Liver (tissue), 9 donors: ENCODE measurements around the gene EEIG1. TPM values are rescaled to one million over a fixed set of nuclear protein-coding genes. Genes with fewer than 3 reads are reported as not detected.

Source experiments
- DNase-seq: peaks from one replicate; pipeline ENCODE4 v3.0.0-alpha.2; 2017; ENCODE audit warnings: low spot score
- H3K27ac ChIP-seq, 2 donors: one replicate each; pipeline ENCODE4 v1.7.0; 2013; ENCODE audit warnings: inconsistent platforms in 2 of 2, low read length in 2 of 2, control low read depth in 1 of 2, low read depth in 1 of 2, mild to moderate bottlenecking in 1 of 2
- H3K27me3 ChIP-seq, 4 donors: one replicate each; pipeline versions ENCODE4 v1.6.1 to v1.7.0; 2013; ENCODE audit warnings: low read length in 3 of 4, inconsistent platforms in 1 of 4, mild to moderate bottlenecking in 1 of 4, moderate library complexity in 1 of 4; ENCODE audit not compliant: control insufficient read depth in 4 of 4, insufficient read depth in 4 of 4
- H3K36me3 ChIP-seq, 4 donors: one replicate each; pipeline versions ENCODE4 v1.6.1 to v1.7.0; 2013; ENCODE audit warnings: low read length in 3 of 4, mild to moderate bottlenecking in 3 of 4, low read depth in 1 of 4, moderate library complexity in 1 of 4; ENCODE audit not compliant: control insufficient read depth in 4 of 4, insufficient read depth in 3 of 4
- H3K4me1 ChIP-seq, 4 donors: one replicate each; pipeline versions ENCODE4 v1.6.1 to v1.7.0; 2013; ENCODE audit warnings: low read length in 3 of 4, mild to moderate bottlenecking in 3 of 4, moderate library complexity in 1 of 4; ENCODE audit not compliant: control insufficient read depth in 4 of 4, insufficient read depth in 4 of 4
- H3K4me3 ChIP-seq, 3 donors: one replicate each; pipeline versions ENCODE4 v1.6.1 to v1.7.0; 2013; ENCODE audit warnings: low read length in 3 of 3, control low read depth in 1 of 3, low read depth in 1 of 3, mild to moderate bottlenecking in 1 of 3
- H3K9ac ChIP-seq, 2 donors: one replicate each; pipeline ENCODE4 v1.7.0; 2013; ENCODE audit warnings: low read length in 2 of 2, mild to moderate bottlenecking in 2 of 2, moderate library complexity in 2 of 2, control low read depth in 1 of 2, low read depth in 1 of 2
- H3K9me3 ChIP-seq, 4 donors: one replicate each; pipeline versions ENCODE4 v1.6.1 to v1.7.0; 2013; ENCODE audit warnings: low read length in 3 of 4; ENCODE audit not compliant: control insufficient read depth in 4 of 4
- EGR1 ChIP-seq, 2 donors: IDR thresholded peaks; 2 replicates each; pipeline ENCODE4 v1.6.1; 2016 to 2018; ENCODE audit warnings: antibody characterized with exemption in 2 of 2, low read depth in 2 of 2
- FOXA1 ChIP-seq: IDR thresholded peaks from 2 replicates; pipeline ENCODE4 v1.6.1; 2016; ENCODE audit warnings: antibody characterized with exemption
- FOXA2 ChIP-seq: IDR thresholded peaks from 2 replicates; pipeline ENCODE4 v1.6.1; 2016; ENCODE audit warnings: antibody characterized with exemption
- GABPA ChIP-seq, 2 donors: IDR thresholded peaks in 1 of 2; conservative IDR thresholded peaks in 1 of 2; 2 replicates each; pipeline ENCODE4 v1.6.1; 2016; ENCODE audit warnings: antibody characterized with exemption in 2 of 2, mild to moderate bottlenecking in 1 of 2, moderate library complexity in 1 of 2
- HNF4A ChIP-seq, 2 donors: conservative IDR thresholded peaks; 2 replicates each; pipeline ENCODE4 v1.6.1; 2016; ENCODE audit warnings: antibody characterized with exemption in 2 of 2, mild to moderate bottlenecking in 2 of 2
- HNF4G ChIP-seq: IDR thresholded peaks from 2 replicates; pipeline ENCODE4 v1.6.1; 2016; ENCODE audit warnings: antibody characterized with exemption
- JUND ChIP-seq, 2 donors: IDR thresholded peaks; 2 replicates each; pipeline ENCODE4 v1.6.1; 2016; ENCODE audit warnings: antibody characterized with exemption in 2 of 2
- NR2F2 ChIP-seq: IDR thresholded peaks from 2 replicates; pipeline ENCODE4 v1.6.1; 2016; ENCODE audit warnings: antibody characterized with exemption
- RAD21 ChIP-seq, 2 donors: IDR thresholded peaks; 2 replicates each; pipeline ENCODE4 v1.6.1; 2016; ENCODE audit warnings: antibody characterized with exemption in 2 of 2, mild to moderate bottlenecking in 2 of 2
- RXRA ChIP-seq, 2 donors: IDR thresholded peaks; 2 replicates each; pipeline ENCODE4 v1.6.1; 2017 to 2018; ENCODE audit warnings: antibody characterized with exemption in 2 of 2, mild to moderate bottlenecking in 1 of 2
- SP1 ChIP-seq: IDR thresholded peaks from 2 replicates; pipeline ENCODE4 v1.6.1; 2018; ENCODE audit warnings: antibody characterized with exemption, mild to moderate bottlenecking
- TAF1 ChIP-seq: conservative IDR thresholded peaks from 2 replicates; pipeline ENCODE4 v1.6.1; 2016; ENCODE audit warnings: antibody characterized with exemption, mild to moderate bottlenecking
- YY1 ChIP-seq: IDR thresholded peaks from 2 replicates; pipeline ENCODE4 v1.6.1; 2016; ENCODE audit warnings: antibody characterized with exemption, mild to moderate bottlenecking
- WGBS: extraction: QIAGEN DNeasy Blood & Tissue Kit; methylation state at CpG from one replicate; pipeline ENCODE4 v1.1.7; 2013; 5-methylcytosine and 5-hydroxymethylcytosine counted together
- polyA plus RNA-seq, 2 donors: library from polyadenylated mRNA; stranded (reverse) in 1 of 2; unstranded in 1 of 2; fragments of 200-250 nt in 1 of 2; fragments of >200 nt in 1 of 2; fragmentation: Nextera tagmentation in 1 of 2; extraction: Ambion mirVana in 1 of 2; gene quantifications; one replicate each; pipeline versions ENCODE4 v1.2.1 to v1.2.3, GENCODE V29; 2013 to 2015
- total RNA-seq, 2 donors: library from RNA; depleted of rRNA; stranded (reverse); fragments of >200 nt; gene quantifications; one replicate each; pipeline ENCODE4 v1.2.3, GENCODE V29; 2014
- TF ChIP-seq, protein P1 (sequence below): IDR thresholded peaks from 2 replicates; pipeline ENCODE4 v1.6.1; 2016; ENCODE audit warnings: antibody characterized with exemption
- TF ChIP-seq, protein P2 (sequence below): fragments of 150-350 bp; IDR thresholded peaks from 2 replicates; pipeline ENCODE4 v1.5.1; 2017; ENCODE audit warnings: improper control_type of control experiment, low read depth, low read length; ENCODE audit not compliant: missing input control
- TF ChIP-seq, protein P3 (sequence below): IDR thresholded peaks from 2 replicates; pipeline ENCODE4 v1.6.1; 2016; ENCODE audit warnings: antibody characterized with exemption
- TF ChIP-seq, protein P4 (sequence below): IDR thresholded peaks from 2 replicates; pipeline ENCODE4 v1.6.1; 2016; ENCODE audit warnings: antibody characterized with exemption, mild to moderate bottlenecking
- TF ChIP-seq, protein P5 (sequence below): IDR thresholded peaks from 2 replicates; pipeline ENCODE4 v1.6.1; 2016; ENCODE audit warnings: antibody characterized with exemption
- donor health status: healthy.
- donor health status: healthy.
- donor health status: healthy.
- donor health status: healthy.
- donor health status: healthy.

The EEIG1 gene
- total and polyA plus RNA-seq, 4 donors: 4.9 to 14.3 (median 8.9) TPM

DNA sequence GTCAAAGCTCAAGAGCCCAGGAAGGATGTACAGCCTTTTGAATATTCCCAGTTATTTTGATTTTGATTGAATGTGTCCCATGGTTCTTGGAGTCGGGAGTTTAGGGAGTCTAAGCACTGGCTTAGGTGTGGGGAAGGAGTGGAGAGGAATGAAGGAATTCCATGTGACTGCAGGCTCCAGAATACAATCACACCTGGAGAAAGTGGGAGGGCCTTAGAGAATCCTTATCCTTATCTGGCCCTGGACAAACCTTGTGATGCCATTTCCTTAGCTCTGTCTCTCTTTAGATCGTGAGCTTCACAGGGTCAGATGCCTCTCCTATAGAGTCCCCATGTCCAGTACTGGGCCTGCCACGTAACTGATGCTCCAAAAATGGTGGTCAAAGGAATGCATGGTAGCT, 4.2 kb upstream of the EEIG1 start:
- no peak overlapping the region for H3K4me3 ChIP-seq
- no peaks in the 10 kb centered on the region for H3K9me3 ChIP-seq
- H3K36me3 ChIP-seq: no peaks in the 10 kb centered on the region
- 94% methylated on average over 3 of the region's 3 CpGs for WGBS
- DNase-seq: no peak
- H3K27ac ChIP-seq: no peak overlapping the region
- TF ChIP-seq RXRA (IDR thresholded peaks at IDR 0.05): no peak
- TF ChIP-seq NR2F2: no peak
- TF ChIP-seq, protein P1, sequence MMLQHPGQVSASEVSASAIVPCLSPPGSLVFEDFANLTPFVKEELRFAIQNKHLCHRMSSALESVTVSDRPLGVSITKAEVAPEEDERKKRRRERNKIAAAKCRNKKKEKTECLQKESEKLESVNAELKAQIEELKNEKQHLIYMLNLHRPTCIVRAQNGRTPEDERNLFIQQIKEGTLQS: no peak
- TF ChIP-seq HNF4A (conservative IDR thresholded peaks at IDR 0.05): no peak
- TF ChIP-seq SP1: no peak
- TF ChIP-seq, protein P2, sequence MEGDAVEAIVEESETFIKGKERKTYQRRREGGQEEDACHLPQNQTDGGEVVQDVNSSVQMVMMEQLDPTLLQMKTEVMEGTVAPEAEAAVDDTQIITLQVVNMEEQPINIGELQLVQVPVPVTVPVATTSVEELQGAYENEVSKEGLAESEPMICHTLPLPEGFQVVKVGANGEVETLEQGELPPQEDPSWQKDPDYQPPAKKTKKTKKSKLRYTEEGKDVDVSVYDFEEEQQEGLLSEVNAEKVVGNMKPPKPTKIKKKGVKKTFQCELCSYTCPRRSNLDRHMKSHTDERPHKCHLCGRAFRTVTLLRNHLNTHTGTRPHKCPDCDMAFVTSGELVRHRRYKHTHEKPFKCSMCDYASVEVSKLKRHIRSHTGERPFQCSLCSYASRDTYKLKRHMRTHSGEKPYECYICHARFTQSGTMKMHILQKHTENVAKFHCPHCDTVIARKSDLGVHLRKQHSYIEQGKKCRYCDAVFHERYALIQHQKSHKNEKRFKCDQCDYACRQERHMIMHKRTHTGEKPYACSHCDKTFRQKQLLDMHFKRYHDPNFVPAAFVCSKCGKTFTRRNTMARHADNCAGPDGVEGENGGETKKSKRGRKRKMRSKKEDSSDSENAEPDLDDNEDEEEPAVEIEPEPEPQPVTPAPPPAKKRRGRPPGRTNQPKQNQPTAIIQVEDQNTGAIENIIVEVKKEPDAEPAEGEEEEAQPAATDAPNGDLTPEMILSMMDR: no peak
- TF ChIP-seq FOXA2: no peak
- TF ChIP-seq FOXA1: no peak
- TF ChIP-seq, protein P3, sequence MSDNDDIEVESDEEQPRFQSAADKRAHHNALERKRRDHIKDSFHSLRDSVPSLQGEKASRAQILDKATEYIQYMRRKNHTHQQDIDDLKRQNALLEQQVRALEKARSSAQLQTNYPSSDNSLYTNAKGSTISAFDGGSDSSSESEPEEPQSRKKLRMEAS: no peak
- TF ChIP-seq, protein P4, sequence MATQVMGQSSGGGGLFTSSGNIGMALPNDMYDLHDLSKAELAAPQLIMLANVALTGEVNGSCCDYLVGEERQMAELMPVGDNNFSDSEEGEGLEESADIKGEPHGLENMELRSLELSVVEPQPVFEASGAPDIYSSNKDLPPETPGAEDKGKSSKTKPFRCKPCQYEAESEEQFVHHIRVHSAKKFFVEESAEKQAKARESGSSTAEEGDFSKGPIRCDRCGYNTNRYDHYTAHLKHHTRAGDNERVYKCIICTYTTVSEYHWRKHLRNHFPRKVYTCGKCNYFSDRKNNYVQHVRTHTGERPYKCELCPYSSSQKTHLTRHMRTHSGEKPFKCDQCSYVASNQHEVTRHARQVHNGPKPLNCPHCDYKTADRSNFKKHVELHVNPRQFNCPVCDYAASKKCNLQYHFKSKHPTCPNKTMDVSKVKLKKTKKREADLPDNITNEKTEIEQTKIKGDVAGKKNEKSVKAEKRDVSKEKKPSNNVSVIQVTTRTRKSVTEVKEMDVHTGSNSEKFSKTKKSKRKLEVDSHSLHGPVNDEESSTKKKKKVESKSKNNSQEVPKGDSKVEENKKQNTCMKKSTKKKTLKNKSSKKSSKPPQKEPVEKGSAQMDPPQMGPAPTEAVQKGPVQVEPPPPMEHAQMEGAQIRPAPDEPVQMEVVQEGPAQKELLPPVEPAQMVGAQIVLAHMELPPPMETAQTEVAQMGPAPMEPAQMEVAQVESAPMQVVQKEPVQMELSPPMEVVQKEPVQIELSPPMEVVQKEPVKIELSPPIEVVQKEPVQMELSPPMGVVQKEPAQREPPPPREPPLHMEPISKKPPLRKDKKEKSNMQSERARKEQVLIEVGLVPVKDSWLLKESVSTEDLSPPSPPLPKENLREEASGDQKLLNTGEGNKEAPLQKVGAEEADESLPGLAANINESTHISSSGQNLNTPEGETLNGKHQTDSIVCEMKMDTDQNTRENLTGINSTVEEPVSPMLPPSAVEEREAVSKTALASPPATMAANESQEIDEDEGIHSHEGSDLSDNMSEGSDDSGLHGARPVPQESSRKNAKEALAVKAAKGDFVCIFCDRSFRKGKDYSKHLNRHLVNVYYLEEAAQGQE: no peak
- no peak for TF ChIP-seq GABPA (IDR thresholded peaks at IDR 0.05 in 1 of 2, conservative IDR thresholded peaks at IDR 0.05 in 1 of 2)
- no peak for TF ChIP-seq TAF1
- TF ChIP-seq YY1: no peak
- no peak for TF ChIP-seq RAD21 (IDR thresholded peaks at IDR 0.05)
- no peak for TF ChIP-seq JUND (IDR thresholded peaks at IDR 0.05)
- no peak for TF ChIP-seq EGR1 (IDR thresholded peaks at IDR 0.05; ENCODE audit: low read depth in 2 of 2)
- H3K9ac ChIP-seq: no peak overlapping the region
- peaks cover 5 to 40% (median 31%) of the 10 kb centered on the region in 4 donors for H3K4me1 ChIP-seq
- H3K27me3 ChIP-seq: no peaks in the 10 kb centered on the region

DNA sequence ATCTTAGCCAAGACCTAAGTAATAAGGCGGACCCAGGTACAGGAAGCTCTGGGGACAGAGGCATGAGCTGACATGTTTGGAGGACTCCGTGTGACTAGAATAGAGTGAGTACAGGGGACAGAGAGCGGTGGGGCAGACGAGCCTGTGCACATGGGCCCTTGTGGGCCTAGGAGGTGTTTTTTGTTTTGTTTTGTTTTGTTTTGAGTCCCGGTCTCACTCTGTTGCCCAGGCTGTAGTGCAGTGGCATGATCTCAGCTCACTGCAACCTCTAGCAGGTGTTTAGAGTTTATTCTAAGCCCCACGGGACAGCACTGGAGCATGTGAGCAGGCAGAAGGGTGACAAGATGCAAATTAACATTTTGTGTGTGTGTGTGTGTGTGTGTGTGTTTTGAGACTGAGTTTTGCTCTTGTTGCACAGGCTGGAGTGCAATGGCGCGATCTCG, 3.1 kb upstream of the EEIG1 start:
- 94% methylated on average over 9 of the region's 9 CpGs for WGBS
- Histone ChIP-seq H3K9me3 (no peaks in the 10 kb centered on the region), H3K36me3 (no peaks in the 10 kb centered on the region), H3K4me3 (no peak overlapping the region), H3K27me3 (no peaks in the 10 kb centered on the region), H3K4me1 (peaks cover 5 to 33% (median 27%) of the 10 kb centered on the region in 4 donors), H3K27ac (no peak overlapping the region), H3K9ac (no peak overlapping the region)
- TF ChIP-seq, protein P3: no peak
- TF ChIP-seq, protein P5, sequence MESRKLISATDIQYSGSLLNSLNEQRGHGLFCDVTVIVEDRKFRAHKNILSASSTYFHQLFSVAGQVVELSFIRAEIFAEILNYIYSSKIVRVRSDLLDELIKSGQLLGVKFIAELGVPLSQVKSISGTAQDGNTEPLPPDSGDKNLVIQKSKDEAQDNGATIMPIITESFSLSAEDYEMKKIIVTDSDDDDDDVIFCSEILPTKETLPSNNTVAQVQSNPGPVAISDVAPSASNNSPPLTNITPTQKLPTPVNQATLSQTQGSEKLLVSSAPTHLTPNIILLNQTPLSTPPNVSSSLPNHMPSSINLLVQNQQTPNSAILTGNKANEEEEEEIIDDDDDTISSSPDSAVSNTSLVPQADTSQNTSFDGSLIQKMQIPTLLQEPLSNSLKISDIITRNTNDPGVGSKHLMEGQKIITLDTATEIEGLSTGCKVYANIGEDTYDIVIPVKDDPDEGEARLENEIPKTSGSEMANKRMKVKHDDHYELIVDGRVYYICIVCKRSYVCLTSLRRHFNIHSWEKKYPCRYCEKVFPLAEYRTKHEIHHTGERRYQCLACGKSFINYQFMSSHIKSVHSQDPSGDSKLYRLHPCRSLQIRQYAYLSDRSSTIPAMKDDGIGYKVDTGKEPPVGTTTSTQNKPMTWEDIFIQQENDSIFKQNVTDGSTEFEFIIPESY: no peak
- no peak for TF ChIP-seq TAF1
- TF ChIP-seq, protein P1: no peak
- TF ChIP-seq RAD21 (IDR thresholded peaks at IDR 0.05): no peak
- no peak for TF ChIP-seq HNF4G
- no peak for TF ChIP-seq FOXA2
- TF ChIP-seq, protein P4: no peak
- no peak for TF ChIP-seq FOXA1
- no peak for TF ChIP-seq SP1
- no peak for TF ChIP-seq HNF4A (conservative IDR thresholded peaks at IDR 0.05)
- no peak for DNase-seq
